Activated effector memory CD4-positive, alpha-beta T cell treated with Interleukin-2 at 50 U/mL for 16 hours (primary cell): Measurements from ENCODE around the gene APLP1.
"Not testable (repeated sequence)": the region's sequence is repeated elsewhere in the genome, so short reads cannot be mapped to it uniquely, and the experiment has no call there.

Experiments
- DNase-seq: peaks from one replicate; pipeline ENCODE4 v3.0.0-alpha.2; 2020

The APLP1 gene

GRCh38 chr19:35853038-35853756, 15.2 kb upstream of the APLP1 start:
- no peak for DNase-seq

- DNase-seq: peak; percentile 11
Observed at GRCh38 chr19:35856546-35857149, 11.7 kb upstream of the APLP1 start, which contains the start of gene KIRREL2. TSS of gene KIRREL2 (plus strand) at chr19:35856911. CDS start at chr19:35857120, 209 bp downstream.

- no peak for DNase-seq
Observed at GRCh38 chr19:35858311-35858710, 10.1 kb upstream of the APLP1 start.

GRCh38 chr19:35859414-35859813, 9.0 kb upstream of the APLP1 start:
- no peak for DNase-seq

GRCh38 chr19:35860436-35860817, 7.9 kb upstream of the APLP1 start:
- DNase-seq: no peak

GRCh38 chr19:35860818-35861639, 7.3 kb upstream of the APLP1 start:
- DNase-seq: no peak

- no peak for DNase-seq
Observed at GRCh38 chr19:35861640-35862160, 6.7 kb upstream of the APLP1 start.

- DNase-seq: no peak
Observed at GRCh38 chr19:35862528-35862927, 5.8 kb upstream of the APLP1 start.

GRCh38 chr19:35863018-35863417, 5.4 kb upstream of the APLP1 start:
- no peak for DNase-seq

- DNase-seq: no peak
Observed at GRCh38 chr19:35868823-35869326, 501 bp downstream of the APLP1 start.

GRCh38 chr19:35869327-35870123, 1.2 kb downstream of the APLP1 start:
- DNase-seq: peak; percentile 65

GRCh38 chr19:35870124-35870736, 1.9 kb downstream of the APLP1 start:
- DNase-seq: not testable (repeated sequence)

GRCh38 chr19:35870798-35871197, 2.4 kb downstream of the APLP1 start:
- no peak for DNase-seq

GRCh38 chr19:35871611-35872010, 3.2 kb downstream of the APLP1 start:
- DNase-seq: no peak

- no peak for DNase-seq
Observed at GRCh38 chr19:35872180-35872579, 3.8 kb downstream of the APLP1 start.

- DNase-seq: no peak
Observed at GRCh38 chr19:35874392-35874930, 6.1 kb downstream of the APLP1 start.

- DNase-seq: no peak
Observed at GRCh38 chr19:35879068-35879467, 10.7 kb downstream of the APLP1 start.

- DNase-seq: peak; percentile 53
Observed at GRCh38 chr19:35879770-35880317, 11.5 kb downstream of the APLP1 start.

- no peak for DNase-seq
Observed at GRCh38 chr19:35882114-35882832, 13.9 kb downstream of the APLP1 start.

- DNase-seq: no peak
Observed at GRCh38 chr19:35883882-35884281, 15.5 kb downstream of the APLP1 start.
